Mesenchymal stem cell (in vitro differentiated cells and primary cell): ENCODE results near the gene PGM1.

Experiments used
- DNase-seq: peaks from one replicate; pipeline ENCODE4 v3.0.0-alpha.2; 2013
- H2AFZ ChIP-seq: one replicate; pipeline ENCODE4 v1.6.1; 2013; ENCODE audit warnings: low read depth, mild to moderate bottlenecking, control low read depth, inconsistent platforms, low read length, moderate library complexity
- H2AK5ac ChIP-seq: 2 replicates; pipeline ENCODE4 v1.6.1; 2013; ENCODE audit warnings: low read length, moderate library complexity, mild to moderate bottlenecking, inconsistent platforms; ENCODE audit not compliant: severe bottlenecking
- H2BK120ac ChIP-seq: one replicate; pipeline ENCODE4 v1.6.1; 2013; ENCODE audit warnings: low read depth, mild to moderate bottlenecking, inconsistent platforms, low read length, moderate library complexity
- H2BK12ac ChIP-seq, 2 experiments: one replicate each; pipeline ENCODE4 v1.6.1; 2013; ENCODE audit warnings: inconsistent platforms in 2 of 2, low read length in 2 of 2, mild to moderate bottlenecking in 2 of 2, moderate library complexity in 2 of 2, control low read depth in 1 of 2
- H2BK15ac ChIP-seq: one replicate; pipeline ENCODE4 v1.6.1; 2013; ENCODE audit warnings: mild to moderate bottlenecking, low read depth, inconsistent platforms; ENCODE audit not compliant: poor library complexity, severe bottlenecking
- H2BK5ac ChIP-seq: 2 replicates; pipeline ENCODE4 v1.6.1; 2013; ENCODE audit warnings: low read depth, mild to moderate bottlenecking, low read length, control low read depth, inconsistent platforms; ENCODE audit not compliant: poor library complexity, severe bottlenecking
- H3K14ac ChIP-seq, 2 experiments: one replicate each; pipeline ENCODE4 v1.6.1; 2013; ENCODE audit warnings: inconsistent platforms in 2 of 2, low read length in 2 of 2, control low read depth in 1 of 2, mild to moderate bottlenecking in 1 of 2, moderate library complexity in 1 of 2
- H3K18ac ChIP-seq, 2 experiments: one replicate each; pipeline ENCODE4 v1.6.1; 2013; ENCODE audit warnings: inconsistent platforms in 2 of 2, low read length in 2 of 2, control low read depth in 1 of 2, low read depth in 1 of 2, mild to moderate bottlenecking in 1 of 2
- H3K23ac ChIP-seq, 2 experiments: one replicate each; pipeline ENCODE4 v1.6.1; 2013; ENCODE audit warnings: inconsistent platforms in 2 of 2, low read length in 2 of 2, mild to moderate bottlenecking in 2 of 2, moderate library complexity in 2 of 2, control low read depth in 1 of 2
- H3K27ac ChIP-seq: 2 replicates; pipeline ENCODE4 v1.5.1; 2013; ENCODE audit warnings: mild to moderate bottlenecking, moderate library complexity, low read length, control low read depth, inconsistent platforms; ENCODE audit not compliant: poor library complexity, severe bottlenecking
- H3K27me3 ChIP-seq, 2 experiments: 2 replicates each; pipeline versions ENCODE4 v1.6.1 to v1.7.0; 2013; ENCODE audit warnings: low read length in 2 of 2, mild to moderate bottlenecking in 2 of 2, moderate library complexity in 2 of 2, control low read depth in 1 of 2, inconsistent platforms in 1 of 2; ENCODE audit not compliant: control insufficient read depth in 1 of 2, insufficient read depth in 1 of 2
- H3K36me3 ChIP-seq, 2 experiments: 2 replicates each; pipeline versions ENCODE4 v1.6.1 to v1.7.0; 2013; ENCODE audit warnings: low read length in 2 of 2, control low read depth in 1 of 2, inconsistent platforms in 1 of 2, low read depth in 1 of 2, mild to moderate bottlenecking in 1 of 2; ENCODE audit not compliant: insufficient read depth in 2 of 2, control insufficient read depth in 1 of 2
- H3K4ac ChIP-seq, 2 experiments: one replicate each; pipeline ENCODE4 v1.6.1; 2013; ENCODE audit warnings: inconsistent platforms in 2 of 2, low read length in 2 of 2, mild to moderate bottlenecking in 2 of 2, moderate library complexity in 2 of 2, control low read depth in 1 of 2, low read depth in 1 of 2
- H3K4me1 ChIP-seq: 2 replicates; pipeline ENCODE4 v1.6.1; 2013; ENCODE audit warnings: low read depth, low read length, control low read depth; ENCODE audit not compliant: control insufficient read depth, insufficient read depth
- H3K4me2 ChIP-seq: 2 replicates; pipeline ENCODE4 v1.6.1; 2013; ENCODE audit warnings: low read length, mild to moderate bottlenecking, inconsistent platforms; ENCODE audit not compliant: poor library complexity, severe bottlenecking
- H3K4me3 ChIP-seq, 2 experiments: 2 replicates each; pipeline versions ENCODE4 v1.5.1 to v1.7.0; 2013; ENCODE audit warnings: low read length in 2 of 2, mild to moderate bottlenecking in 2 of 2, control low read depth in 1 of 2, low read depth in 1 of 2; ENCODE audit not compliant: insufficient read depth in 1 of 2
- H3K79me1 ChIP-seq: replicated peaks from 2 replicates; pipeline ENCODE4 v1.6.1; 2013; ENCODE audit warnings: mild to moderate bottlenecking, control low read depth, low read length, inconsistent platforms; ENCODE audit not compliant: poor library complexity, severe bottlenecking
- H3K9ac ChIP-seq: 2 replicates; pipeline ENCODE4 v1.7.0; 2013; ENCODE audit warnings: mild to moderate bottlenecking, low read length, moderate library complexity
- H3K9me3 ChIP-seq: 2 replicates; pipeline ENCODE4 v1.7.0; 2013; ENCODE audit warnings: mild to moderate bottlenecking, low read length; ENCODE audit not compliant: control insufficient read depth
- H4K8ac ChIP-seq: one replicate; pipeline ENCODE4 v1.6.1; 2013; ENCODE audit warnings: inconsistent platforms, mild to moderate bottlenecking, low read length, moderate library complexity
- H4K91ac ChIP-seq: one replicate; pipeline ENCODE4 v1.6.1; 2013; ENCODE audit warnings: mild to moderate bottlenecking, low read length, inconsistent platforms
- WGBS: methylation state at CpG from one replicate; pipeline ENCODE4 v1.1.7; 2013; ENCODE audit warnings: mixed read lengths; 5-methylcytosine and 5-hydroxymethylcytosine counted together

The PGM1 gene

GRCh38 chr1:63636192-63637105 lies 43.2 kb downstream of the PGM1 start:
- H3K27me3 ChIP-seq = no peaks in the 10 kb centered on the region
- no peak overlapping the region for H2AFZ ChIP-seq
- no peaks in the 10 kb centered on the region for H3K9me3 ChIP-seq
- no peak overlapping the region for H2AK5ac ChIP-seq
- no peak overlapping the region for H2BK120ac ChIP-seq
- no peak overlapping the region for H2BK12ac ChIP-seq
- H3K23ac ChIP-seq = no peak overlapping the region
- no peak overlapping the region for H2BK15ac ChIP-seq
- peak overlapping the region in 1 of 2 experiments; percentile 42 for H3K4me3 ChIP-seq
- DNase-seq = no peak
- H3K79me1 ChIP-seq = peaks cover 2% of the 10 kb centered on the region
- H3K36me3 ChIP-seq = peaks cover 10 to 73% of the 10 kb centered on the region in 2 experiments
- 98% methylated on average over 9 of the region's 15 CpGs for WGBS
- H4K91ac ChIP-seq = peak overlapping the region; percentile 2
- H3K14ac ChIP-seq = no peak overlapping the region
- no peak overlapping the region for H3K27ac ChIP-seq
- peaks cover 3% of the 10 kb centered on the region for H3K4me1 ChIP-seq
- H3K4ac ChIP-seq = no peak overlapping the region
- peak overlapping the region in 1 of 2 experiments; percentile 58 for H3K18ac ChIP-seq
- H2BK5ac ChIP-seq = no peak overlapping the region
- no peak overlapping the region for H3K9ac ChIP-seq
- no peak overlapping the region for H3K4me2 ChIP-seq
- no peak overlapping the region for H4K8ac ChIP-seq

GRCh38 chr1:63638471-63638870 lies 45.3 kb downstream of the PGM1 start:
- no peak overlapping the region for H2AFZ ChIP-seq
- H2AK5ac ChIP-seq = no peak overlapping the region
- no peak overlapping the region for H3K23ac ChIP-seq
- no peak overlapping the region for H4K8ac ChIP-seq
- whole genome bisulfite sequencing = 98% methylated on average over 8 of the region's 8 CpGs
- H3K18ac ChIP-seq = no peak overlapping the region
- no peak overlapping the region for H3K9ac ChIP-seq
- peaks cover 7 to 83% of the 10 kb centered on the region in 2 experiments for H3K36me3 ChIP-seq
- no peak overlapping the region for H2BK12ac ChIP-seq
- H3K4me1 ChIP-seq = peaks cover 7% of the 10 kb centered on the region
- H2BK5ac ChIP-seq = no peak overlapping the region
- H4K91ac ChIP-seq = no peak overlapping the region
- DNase-seq = no peak
- no peak overlapping the region for H3K14ac ChIP-seq
- no peaks in the 10 kb centered on the region for H3K9me3 ChIP-seq
- no peak overlapping the region for H3K27ac ChIP-seq
- no peaks in the 10 kb centered on the region for H3K27me3 ChIP-seq
- peaks cover 2% of the 10 kb centered on the region for H3K79me1 ChIP-seq
- H2BK120ac ChIP-seq = no peak overlapping the region
- no peak overlapping the region for H2BK15ac ChIP-seq
- H3K4ac ChIP-seq = no peak overlapping the region
- no peak overlapping the region for H3K4me3 ChIP-seq
- H3K4me2 ChIP-seq = no peak overlapping the region

DNA sequence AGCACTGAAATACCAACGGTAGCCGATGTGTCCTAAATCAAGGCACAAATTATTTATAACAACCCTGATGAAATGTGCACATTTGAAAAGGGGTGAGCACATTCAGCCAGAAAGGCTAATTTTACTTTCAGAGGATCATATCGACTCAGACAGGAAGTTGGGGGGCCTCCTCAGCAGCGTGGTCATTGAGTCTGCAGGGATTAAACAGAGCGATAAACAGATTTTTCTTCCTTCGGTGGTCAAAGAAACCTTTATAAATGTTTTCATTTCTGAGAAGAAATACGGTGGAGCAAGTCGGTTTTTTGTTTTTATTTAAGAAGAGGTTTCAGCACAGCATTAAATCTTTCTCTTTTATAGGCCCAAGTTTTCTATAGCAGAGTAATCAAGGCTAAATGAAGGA lies 45.7 kb downstream of the PGM1 start:
- Histone ChIP-seq H3K36me3 (peaks cover 7 to 87% of the 10 kb centered on the region in 2 experiments), H3K4me1 (peaks cover 9% of the 10 kb centered on the region), H3K27ac (no peak overlapping the region), H2BK5ac (no peak overlapping the region), H2BK120ac (no peak overlapping the region), H2AK5ac (no peak overlapping the region), H4K91ac (no peak overlapping the region), H3K27me3 (no peaks in the 10 kb centered on the region), H4K8ac (no peak overlapping the region), H3K9ac (no peak overlapping the region), H3K4me2 (no peak overlapping the region), H3K79me1 (peaks cover 2% of the 10 kb centered on the region), H3K23ac (no peak overlapping the region), H2BK12ac (no peak overlapping the region), H3K4ac (no peak overlapping the region), H2BK15ac (no peak overlapping the region), H3K14ac (no peak overlapping the region), H2AFZ (no peak overlapping the region), H3K18ac (no peak overlapping the region), H3K9me3 (no peaks in the 10 kb centered on the region), H3K4me3 (no peak overlapping the region)
- 89% methylated on average over 7 of the region's 8 CpGs for WGBS
- no peak for DNase-seq

DNA sequence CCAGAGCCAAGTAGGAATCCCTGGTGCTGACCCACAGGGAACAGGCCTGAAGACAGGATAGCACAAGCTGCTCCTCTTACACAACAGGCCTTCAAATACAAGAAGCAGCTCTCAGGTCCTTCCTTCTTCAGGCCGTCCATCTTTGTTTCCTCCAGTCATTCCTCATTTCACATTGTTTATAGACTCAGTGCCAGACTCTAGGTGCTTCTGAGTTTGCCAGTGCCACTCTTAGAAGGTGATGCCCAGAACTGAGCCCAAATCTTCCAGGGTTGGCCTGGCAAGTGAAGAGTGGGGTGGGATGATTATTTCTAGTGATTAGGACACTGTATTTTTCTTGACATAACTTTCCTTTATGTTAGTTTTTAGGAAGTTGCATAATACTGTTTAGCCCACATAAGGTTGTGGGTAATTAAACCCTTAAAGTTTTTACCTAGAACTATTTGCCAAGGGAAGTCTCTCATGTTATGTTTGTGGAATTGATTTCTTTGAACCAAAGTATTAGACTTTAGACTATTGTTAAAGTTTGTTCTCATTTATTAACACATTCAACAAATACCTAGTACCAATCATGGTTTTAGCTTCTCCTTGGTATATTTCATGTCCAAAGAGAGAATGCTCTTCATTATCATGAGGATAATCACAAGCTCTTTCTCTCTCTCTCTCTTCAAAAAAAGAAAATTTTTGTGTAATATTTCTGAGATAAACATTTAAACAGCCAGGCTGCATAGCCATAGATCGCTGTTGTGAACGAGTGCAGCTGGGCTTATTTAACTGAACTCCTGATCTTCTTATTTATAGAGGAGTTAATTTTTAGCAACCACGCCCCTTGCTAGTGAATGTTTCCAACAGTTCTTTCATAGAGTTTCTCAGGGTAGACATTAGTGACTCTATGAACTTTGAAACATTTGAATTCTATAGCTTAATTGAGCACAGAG lies 47.7 kb downstream of the PGM1 start:
- Histone ChIP-seq H4K8ac (no peak overlapping the region), H2BK5ac (no peak overlapping the region), H3K4me1 (peaks cover 8% of the 10 kb centered on the region), H3K79me1 (peaks cover 2% of the 10 kb centered on the region), H2BK15ac (no peak overlapping the region), H3K18ac (no peak overlapping the region), H3K27ac (no peak overlapping the region), H3K4me3 (no peak overlapping the region), H2AK5ac (no peak overlapping the region), H2BK12ac (no peak overlapping the region), H2AFZ (no peak overlapping the region), H3K27me3 (no peaks in the 10 kb centered on the region), H3K9me3 (no peaks in the 10 kb centered on the region), H3K23ac (no peak overlapping the region), H3K4ac (no peak overlapping the region), H4K91ac (no peak overlapping the region), H2BK120ac (no peak overlapping the region), H3K4me2 (peak overlapping the region; percentile 24), H3K14ac (no peak overlapping the region), H3K36me3 (peaks cover 7 to 78% of the 10 kb centered on the region in 2 experiments), H3K9ac (no peak overlapping the region)
- 94% methylated on average over 3 of the region's 4 CpGs for WGBS
- no peak for DNase-seq
